Endothelial cell of umbilical vein (primary cell): Measurements from ENCODE around the gene TBC1D14. TPM values are rescaled to one million over a fixed set of nuclear protein-coding genes. Genes with fewer than 3 reads are reported as not detected.

Experiments
- BruUV-seq: library from RNA; stranded (reverse); fragments of 400-500 nt; replicated peaks from 2 replicates; lab custom pipeline; 2021; lab: Mats Ljungman, UMichigan
- CTCF ChIA-PET: fragments of 300-600, 350-600 bp; sonication (Branson Sonifier 250); formaldehyde crosslinking; loops from one replicate; lab custom pipeline; 2021; ENCODE audit warnings: antibody characterized with exemption, inconsistent platforms; lab: Charles Lee
- POLR2A ChIA-PET: fragments of 300-600, 350-600 bp; sonication (Branson Sonifier 250); formaldehyde crosslinking; loops from one replicate; lab custom pipeline; 2021; ENCODE audit warnings: antibody characterized with exemption, inconsistent platforms; lab: Charles Lee
- DNase-seq: peaks from one replicate; pipeline ENCODE4 v3.0.0-alpha.2; 2011; ENCODE audit warnings: low read depth, low spot score
- FAIRE-seq: peaks from 2 replicates; lab custom pipeline; 2011; peaks lifted over from hg19 to GRCh38; lab: Jason Lieb, UNC
- H2AFZ ChIP-seq: 2 replicates; pipeline ENCODE4 v1.6.0; 2012; ENCODE audit warnings: low read depth, low read length, control low read depth, inconsistent platforms
- H3K27ac ChIP-seq: 2 replicates; pipeline ENCODE4 v1.5.1; 2011; ENCODE audit warnings: low read depth, mild to moderate bottlenecking, control low read depth, low read length, moderate library complexity; ENCODE audit not compliant: insufficient read depth
- H3K27me3 ChIP-seq, 2 experiments: 2 replicates each; pipeline versions ENCODE4 v1.6.0 to v1.6.1; 2011; ENCODE audit warnings: low read length in 2 of 2, mixed read lengths in 1 of 2; ENCODE audit not compliant: control insufficient read depth in 2 of 2, insufficient read depth in 2 of 2
- H3K36me3 ChIP-seq, 2 experiments: 2 replicates in 1 of 2; 3 replicates in 1 of 2; pipeline ENCODE4 v1.5.1; 2011; ENCODE audit warnings: low read length in 2 of 2, mild to moderate bottlenecking in 1 of 2, moderate library complexity in 1 of 2; ENCODE audit not compliant: control insufficient read depth in 2 of 2, insufficient read depth in 2 of 2; ENCODE audit errors: extremely low read depth in 1 of 2
- H3K4me1 ChIP-seq: 3 replicates; pipeline ENCODE4 v1.5.1; 2011; ENCODE audit warnings: mild to moderate bottlenecking, low read length; ENCODE audit not compliant: control insufficient read depth, insufficient read depth; ENCODE audit errors: extremely low read depth
- H3K4me2 ChIP-seq: 2 replicates; pipeline ENCODE4 v1.6.1; 2011; ENCODE audit warnings: low read length, control low read depth, mixed read lengths; ENCODE audit not compliant: insufficient read depth
- H3K4me3 ChIP-seq, 3 experiments: fragments of 200-600 bp in 1 of 3; sonication (generic), shearing (Covaris generic) in 1 of 3; replicated peaks in 1 of 3; 2 replicates each; pipeline ENCODE4 v1.5.1; 2011 to 2016; ENCODE audit warnings: control low read depth in 3 of 3, low read length in 3 of 3, mild to moderate bottlenecking in 2 of 3, inconsistent platforms in 1 of 3, low read depth in 1 of 3, moderate library complexity in 1 of 3; ENCODE audit not compliant: insufficient read depth in 1 of 3
- H3K79me2 ChIP-seq: 2 replicates; pipeline ENCODE4 v1.6.0; 2012; ENCODE audit warnings: low read length, inconsistent platforms; ENCODE audit not compliant: control insufficient read depth, insufficient read depth
- H3K9ac ChIP-seq: replicated peaks from 2 replicates; pipeline ENCODE3; 2011; ENCODE audit warnings: low read length, control low read depth; ENCODE audit not compliant: insufficient read depth; ENCODE audit errors: extremely low read depth
- H3K9me1 ChIP-seq: replicated peaks from 3 replicates; pipeline ENCODE4 v1.6.0; 2011; ENCODE audit warnings: mild to moderate bottlenecking, low read length; ENCODE audit not compliant: control insufficient read depth, insufficient read depth; ENCODE audit errors: extremely low read depth
- H3K9me3 ChIP-seq: replicated peaks from 2 replicates; pipeline ENCODE4 v1.5.1; 2012; ENCODE audit warnings: low read length, inconsistent platforms; ENCODE audit not compliant: control insufficient read depth, insufficient read depth
- H4K20me1 ChIP-seq: replicated peaks from 2 replicates; pipeline ENCODE3; 2011; ENCODE audit warnings: mild to moderate bottlenecking, low read length; ENCODE audit not compliant: control insufficient read depth, insufficient read depth; ENCODE audit errors: extremely low read depth
- EZH2 ChIP-seq: IDR thresholded peaks from 2 replicates; pipeline ENCODE4 v1.6.1; 2012; ENCODE audit warnings: borderline replicate concordance, low read depth, mild to moderate bottlenecking, moderate library complexity, low read length, inconsistent platforms; ENCODE audit not compliant: severe bottlenecking
- FOS ChIP-seq: IDR thresholded peaks from 2 replicates; pipeline ENCODE4 v1.6.1; 2011; ENCODE audit warnings: mild to moderate bottlenecking, low read length, moderate library complexity, borderline replicate concordance; ENCODE audit not compliant: insufficient read depth
- GATA2 ChIP-seq: IDR thresholded peaks from 2 replicates; pipeline ENCODE4 v1.7.0; 2011; ENCODE audit warnings: low read depth, mild to moderate bottlenecking, moderate library complexity, mixed read lengths, low read length; ENCODE audit not compliant: insufficient read length, insufficient read depth
- JUN ChIP-seq: IDR thresholded peaks from 2 replicates; pipeline ENCODE4 v1.6.1; 2011; ENCODE audit warnings: borderline replicate concordance, low read depth; ENCODE audit not compliant: insufficient read length, insufficient read depth
- MYC ChIP-seq: IDR thresholded peaks from one replicate; pipeline ENCODE4 v1.6.1; 2011; ENCODE audit warnings: mild to moderate bottlenecking, low read depth, low read length
- POLR2A ChIP-seq: IDR thresholded peaks from 2 replicates; pipeline ENCODE4 v1.6.1; 2012; ENCODE audit warnings: low read depth, mild to moderate bottlenecking, control low read depth, low read length
- POLR2AphosphoS5 ChIP-seq: IDR thresholded peaks from 2 replicates; pipeline ENCODE4 v1.6.1; 2012; ENCODE audit warnings: low read depth, mild to moderate bottlenecking, control low read depth, low read length, moderate library complexity; ENCODE audit not compliant: insufficient read depth
- dilution Hi-C: fragments of 300-500 bp; cut with MboI; formaldehyde crosslinking; loops from one replicate; pipeline ENCODE4 v1.15.0; 2019; ENCODE audit warnings: low sequenced_read_pairs; ENCODE audit not compliant: extremely low pct_ligation_motif_present
- intact Hi-C: fragments of 100-400 bp; cut with micrococcal nuclease; formaldehyde crosslinking; loops from one replicate; pipeline ENCODE4 v1.10.0; 2022
- polyA plus RNA-seq, 4 experiments: library from polyadenylated mRNA; depleted of rRNA in 3 of 4; stranded (reverse) in 3 of 4; unstranded in 1 of 4; fragments of >200 nt; gene quantifications; 2 replicates each; pipeline versions ENCODE4 v1.2.1 to v1.2.3, GENCODE V29; 2011 to 2012; ENCODE audit warnings: missing spikeins in 1 of 4
- total RNA-seq: library from RNA; stranded (reverse); gene quantifications from 2 replicates; pipeline ENCODE4 v1.2.3, GENCODE V29; 2021
- TF ChIP-seq, protein P1 (sequence below), 2 donors: IDR thresholded peaks; 1 replicate in 1 of 2; 2 replicates in 1 of 2; pipeline ENCODE4 v1.5.1; 2011; ENCODE audit warnings: low read length in 2 of 2, mild to moderate bottlenecking in 2 of 2, moderate library complexity in 2 of 2, control low read depth in 1 of 2, inconsistent platforms in 1 of 2, low read depth in 1 of 2; ENCODE audit not compliant: insufficient read depth in 1 of 2; ENCODE audit errors: extremely low read depth in 1 of 2
- TF ChIP-seq, protein P2 (sequence below): IDR thresholded peaks from 2 replicates; pipeline ENCODE4 v1.6.1; 2011; ENCODE audit not compliant: insufficient read depth, insufficient read length

Gene TBC1D14
- total and polyA plus RNA-seq, 2 donors (not counting 3 experiments of a cell fraction or from before 2014, with no cell fraction given) = 23.7 to 24.8 TPM

DNA sequence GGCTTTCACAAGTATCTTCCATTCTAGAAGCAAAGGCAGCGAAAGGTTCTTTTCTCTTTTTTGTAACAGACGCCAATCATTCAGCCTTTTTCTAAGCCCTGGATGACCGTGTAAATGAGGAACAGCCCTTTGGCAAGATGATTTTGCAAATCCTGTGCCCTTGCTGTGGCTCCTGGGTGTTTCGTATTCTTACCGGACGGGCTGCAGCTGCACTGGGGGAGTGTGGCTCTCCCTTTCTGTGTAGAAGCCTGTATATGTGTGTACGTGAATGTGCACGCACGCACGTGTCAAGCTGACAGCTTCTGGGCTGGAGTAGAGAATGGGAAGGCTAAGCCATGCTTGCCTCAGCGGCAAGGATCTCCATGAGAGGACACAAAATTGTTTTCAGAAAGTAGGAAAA is 150.0 kb downstream of the TBC1D14 start:
- DNase-seq (no peak), FAIRE-seq (no peak)
- Histone ChIP-seq H3K36me3 (peaks cover 24 to 38% of the 10 kb centered on the region in 2 experiments), H3K79me2 (peaks cover 17% of the 10 kb centered on the region), H4K20me1 (no peaks in the 10 kb centered on the region), H3K9me1 (no peaks in the 10 kb centered on the region), H3K4me1 (peaks cover 9% of the 10 kb centered on the region), H3K9me3 (no peaks in the 10 kb centered on the region), H3K9ac (no peak overlapping the region), H2AFZ (no peak overlapping the region), H3K4me2 (no peak overlapping the region), H3K27me3 (no peaks in the 10 kb centered on the region), H3K4me3 (no peak overlapping the region), H3K27ac (no peak overlapping the region)
- BruUV-seq = no TSS peak
- ChIA-PET CTCF (interaction anchor here (1.4 to 1.5 kb wide), 2 partner anchors 10 to 17 kb away, joined by 5 read pairs; partner anchors contain the start of gene TADA2B), POLR2A (no interaction called here)
- dilution Hi-C loops = no loop called here
- TF ChIP-seq JUN (no peak), EZH2 (no peak)
- intact Hi-C loops = no loop called here

DNA sequence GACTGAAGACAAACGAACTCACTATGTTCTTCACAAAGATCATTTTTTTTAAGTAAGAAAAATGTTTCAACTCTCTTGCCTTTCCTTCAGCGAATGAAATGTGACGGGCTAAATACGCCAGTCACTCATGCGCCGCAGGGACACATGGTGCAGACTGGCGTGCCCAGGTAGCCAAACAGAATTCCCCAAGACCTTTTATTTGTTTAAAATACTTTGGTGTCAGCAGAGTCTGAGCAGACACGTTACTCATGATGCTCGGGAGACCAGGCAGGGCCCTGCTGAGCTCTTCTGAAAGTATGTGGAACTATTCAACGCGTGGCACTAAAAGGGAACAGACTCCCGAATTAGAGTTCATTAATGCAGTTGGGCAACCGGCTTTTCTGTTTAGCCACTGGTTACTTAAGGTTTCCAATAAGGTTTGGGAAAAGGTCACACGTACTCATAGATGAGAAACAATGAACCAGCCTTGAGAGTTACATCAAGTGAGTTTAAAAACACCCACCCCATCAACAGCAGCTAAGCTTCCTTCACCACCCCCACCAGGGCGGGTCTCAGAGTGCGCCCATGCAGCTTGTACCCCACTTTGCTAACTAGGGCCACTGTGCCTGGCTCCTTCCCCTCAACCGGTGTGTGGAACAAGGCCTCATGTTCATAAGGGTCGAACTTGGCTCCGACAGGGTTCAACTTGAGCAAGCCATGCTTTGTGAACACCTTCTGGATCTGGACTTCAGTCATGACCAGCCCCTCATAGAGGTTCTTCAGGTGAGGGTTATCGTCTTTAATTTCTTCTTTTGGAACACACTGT is 150.9 kb downstream of the TBC1D14 start:
- dilution Hi-C loops = no loop called here
- no peak for TF ChIP-seq POLR2AphosphoS5
- TF ChIP-seq, protein P1, sequence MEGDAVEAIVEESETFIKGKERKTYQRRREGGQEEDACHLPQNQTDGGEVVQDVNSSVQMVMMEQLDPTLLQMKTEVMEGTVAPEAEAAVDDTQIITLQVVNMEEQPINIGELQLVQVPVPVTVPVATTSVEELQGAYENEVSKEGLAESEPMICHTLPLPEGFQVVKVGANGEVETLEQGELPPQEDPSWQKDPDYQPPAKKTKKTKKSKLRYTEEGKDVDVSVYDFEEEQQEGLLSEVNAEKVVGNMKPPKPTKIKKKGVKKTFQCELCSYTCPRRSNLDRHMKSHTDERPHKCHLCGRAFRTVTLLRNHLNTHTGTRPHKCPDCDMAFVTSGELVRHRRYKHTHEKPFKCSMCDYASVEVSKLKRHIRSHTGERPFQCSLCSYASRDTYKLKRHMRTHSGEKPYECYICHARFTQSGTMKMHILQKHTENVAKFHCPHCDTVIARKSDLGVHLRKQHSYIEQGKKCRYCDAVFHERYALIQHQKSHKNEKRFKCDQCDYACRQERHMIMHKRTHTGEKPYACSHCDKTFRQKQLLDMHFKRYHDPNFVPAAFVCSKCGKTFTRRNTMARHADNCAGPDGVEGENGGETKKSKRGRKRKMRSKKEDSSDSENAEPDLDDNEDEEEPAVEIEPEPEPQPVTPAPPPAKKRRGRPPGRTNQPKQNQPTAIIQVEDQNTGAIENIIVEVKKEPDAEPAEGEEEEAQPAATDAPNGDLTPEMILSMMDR (IDR thresholded peaks at IDR 0.05; ENCODE audit: extremely low read depth in 1 of 2, insufficient read depth in 1 of 2, low read depth in 1 of 2, low read length in 2 of 2) = no peak
- TF ChIP-seq MYC = no peak
- TF ChIP-seq GATA2 = no peak
- no peak for TF ChIP-seq EZH2
- TF ChIP-seq POLR2A = no peak
- TF ChIP-seq, protein P2, sequence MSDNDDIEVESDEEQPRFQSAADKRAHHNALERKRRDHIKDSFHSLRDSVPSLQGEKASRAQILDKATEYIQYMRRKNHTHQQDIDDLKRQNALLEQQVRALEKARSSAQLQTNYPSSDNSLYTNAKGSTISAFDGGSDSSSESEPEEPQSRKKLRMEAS = no peak
- TF ChIP-seq FOS = no peak
- no peak for TF ChIP-seq JUN
- H3K9me3 ChIP-seq = no peaks in the 10 kb centered on the region
- peaks cover 26% of the 10 kb centered on the region for H3K79me2 ChIP-seq
- H3K9me1 ChIP-seq = no peaks in the 10 kb centered on the region
- H3K4me2 ChIP-seq = no peak overlapping the region
- BruUV-seq = no TSS peak
- H3K4me3 ChIP-seq = no peak overlapping the region
- intact Hi-C loops = no loop called here
- FAIRE-seq (no peak), DNase-seq (no peak)
- peaks cover under 1% of the 10 kb centered on the region for H3K4me1 ChIP-seq
- CTCF ChIA-PET = interaction anchor here (3.5 kb wide), 1 partner anchor 17 kb away, joined by 16 read pairs; the partner anchor contains the start of gene TADA2B
- H4K20me1 ChIP-seq = no peaks in the 10 kb centered on the region
- H3K27me3 ChIP-seq = no peaks in the 10 kb centered on the region
- H3K36me3 ChIP-seq = peaks cover 24 to 38% of the 10 kb centered on the region in 2 experiments
- no peak overlapping the region for H3K9ac ChIP-seq
- POLR2A ChIA-PET = no interaction called here
- H2AFZ ChIP-seq = no peak overlapping the region
- no peak overlapping the region for H3K27ac ChIP-seq
